WTC11 (cell line): ENCODE data around the gene POLR3GL. TPM values are rescaled to one million over a fixed set of nuclear protein-coding genes. Genes with fewer than 3 reads are reported as not detected.

Source experiments
- ATF1 ChIP-seq: sonication (generic); formaldehyde crosslinking; IDR thresholded peaks from 2 replicates; pipeline ENCODE4 v1.8.1; 2023; ENCODE audit warnings: mild to moderate bottlenecking, moderate library complexity, missing genetic modification reagents
- CREB1 ChIP-seq: sonication (generic); formaldehyde crosslinking; IDR thresholded peaks from 2 replicates; pipeline ENCODE4 v1.8.0; 2023; ENCODE audit warnings: mild to moderate bottlenecking, missing genetic modification reagents
- FOXP4 ChIP-seq: sonication (generic); formaldehyde crosslinking; IDR thresholded peaks from 2 replicates; pipeline ENCODE4 v1.8.0; 2022; ENCODE audit warnings: mild to moderate bottlenecking, missing genetic modification reagents
- GRHL2 ChIP-seq: fragments of 250-450 bp; sonication (Bioruptor Pico); IDR thresholded peaks from 2 replicates; pipeline ENCODE4 v1.8.0; 2022; ENCODE audit warnings: mild to moderate bottlenecking, moderate library complexity; ENCODE audit not compliant: insufficient replicate concordance, severe bottlenecking
- IRF1 ChIP-seq: sonication (generic); formaldehyde crosslinking; IDR thresholded peaks from 2 replicates; pipeline ENCODE4 v1.8.0; 2023; ENCODE audit warnings: missing genetic modification reagents
- KAT7 ChIP-seq: sonication (generic); formaldehyde crosslinking; IDR thresholded peaks from 2 replicates; pipeline ENCODE4 v1.8.1; 2023; ENCODE audit warnings: missing genetic modification reagents, mild to moderate bottlenecking, borderline replicate concordance
- MAX ChIP-seq: sonication (generic); formaldehyde crosslinking; IDR thresholded peaks from 2 replicates; pipeline ENCODE4 v1.8.0; 2022; ENCODE audit warnings: mild to moderate bottlenecking, missing genetic modification reagents
- MYBL2 ChIP-seq: sonication (generic); formaldehyde crosslinking; IDR thresholded peaks from 2 replicates; pipeline ENCODE4 v1.8.1; 2023; ENCODE audit warnings: mild to moderate bottlenecking, moderate library complexity, missing genetic modification reagents
- NFYB ChIP-seq: sonication (generic); formaldehyde crosslinking; conservative IDR thresholded peaks from 2 replicates; pipeline ENCODE4 v1.8.0; 2022; ENCODE audit warnings: low read depth, missing genetic modification reagents
- NR2C2 ChIP-seq: sonication (generic); formaldehyde crosslinking; IDR thresholded peaks from 2 replicates; pipeline ENCODE4 v1.8.0; 2022; ENCODE audit warnings: mild to moderate bottlenecking, missing genetic modification reagents
- PREB ChIP-seq: sonication (generic); formaldehyde crosslinking; IDR thresholded peaks from 2 replicates; pipeline ENCODE4 v1.8.1; 2022; ENCODE audit warnings: mild to moderate bottlenecking, missing genetic modification reagents, moderate library complexity, borderline replicate concordance
- PRRX2 ChIP-seq: fragments of 250-450 bp; sonication (Bioruptor Pico); IDR thresholded peaks from 2 replicates; pipeline ENCODE4 v1.8.0; 2021; ENCODE audit warnings: mild to moderate bottlenecking
- RELA ChIP-seq: sonication (generic); formaldehyde crosslinking; IDR thresholded peaks from 2 replicates; pipeline ENCODE4 v1.8.1; 2022; ENCODE audit warnings: missing genetic modification reagents, mild to moderate bottlenecking, borderline replicate concordance
- TEAD1 ChIP-seq: sonication (generic); formaldehyde crosslinking; IDR thresholded peaks from 2 replicates; pipeline ENCODE4 v1.8.0; 2022; ENCODE audit warnings: mild to moderate bottlenecking, missing genetic modification reagents
- ZNF232 ChIP-seq: sonication (generic); formaldehyde crosslinking; IDR thresholded peaks from 2 replicates; pipeline ENCODE4 v1.8.0; 2022; ENCODE audit warnings: mild to moderate bottlenecking, missing genetic modification reagents
- ZNF425 ChIP-seq: fragments of 250-450 bp; sonication (Bioruptor Pico); conservative IDR thresholded peaks from 2 replicates; pipeline ENCODE4 v1.9.0; 2021; ENCODE audit warnings: mild to moderate bottlenecking
- total RNA-seq: library from RNA; stranded (reverse); gene quantifications from 3 replicates; pipeline ENCODE4 v1.2.3, GENCODE V29; 2021
- TF ChIP-seq, protein P1 (sequence below): sonication (generic); formaldehyde crosslinking; IDR thresholded peaks from 2 replicates; pipeline ENCODE4 v1.8.0; 2022; ENCODE audit warnings: mild to moderate bottlenecking, missing genetic modification reagents
- TF ChIP-seq, protein P2 (sequence below): sonication (generic); formaldehyde crosslinking; IDR thresholded peaks from 2 replicates; pipeline ENCODE4 v1.8.1; 2023; ENCODE audit warnings: mild to moderate bottlenecking, moderate library complexity, missing genetic modification reagents
- TF ChIP-seq, protein P3 (sequence below): fragments of 250-450 bp; sonication (Bioruptor Pico); IDR thresholded peaks from 2 replicates; pipeline ENCODE4 v1.9.0; 2021; ENCODE audit warnings: mild to moderate bottlenecking
- TF ChIP-seq, protein P4 (sequence below): sonication (generic); formaldehyde crosslinking; IDR thresholded peaks from 2 replicates; pipeline ENCODE4 v1.8.0; 2023; ENCODE audit warnings: mild to moderate bottlenecking, missing genetic modification reagents
- TF ChIP-seq, protein P5 (sequence below): fragments of 250-450 bp; sonication (Bioruptor Pico); IDR thresholded peaks from 2 replicates; pipeline ENCODE4 v1.9.0; 2021; ENCODE audit warnings: mild to moderate bottlenecking

POLR3GL gene
- total RNA-seq, 1 experiment from 2014 or later: 3.8 TPM

- TF ChIP-seq, protein P1, sequence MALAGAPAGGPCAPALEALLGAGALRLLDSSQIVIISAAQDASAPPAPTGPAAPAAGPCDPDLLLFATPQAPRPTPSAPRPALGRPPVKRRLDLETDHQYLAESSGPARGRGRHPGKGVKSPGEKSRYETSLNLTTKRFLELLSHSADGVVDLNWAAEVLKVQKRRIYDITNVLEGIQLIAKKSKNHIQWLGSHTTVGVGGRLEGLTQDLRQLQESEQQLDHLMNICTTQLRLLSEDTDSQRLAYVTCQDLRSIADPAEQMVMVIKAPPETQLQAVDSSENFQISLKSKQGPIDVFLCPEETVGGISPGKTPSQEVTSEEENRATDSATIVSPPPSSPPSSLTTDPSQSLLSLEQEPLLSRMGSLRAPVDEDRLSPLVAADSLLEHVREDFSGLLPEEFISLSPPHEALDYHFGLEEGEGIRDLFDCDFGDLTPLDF (CRISPR knock-in tag): no peak
- TF ChIP-seq NR2C2 (peak; percentile 90), IRF1 (CRISPR knock-in tag) (no peak), MAX (CRISPR knock-in tag) (peak; percentile 84), MYBL2 (no peak), KAT7 (CRISPR knock-in tag) (no peak), CREB1 (CRISPR knock-in tag) (no peak), ZNF425 (no peak), NFYB (CRISPR knock-in tag) (peak; percentile 70), ZNF232 (CRISPR knock-in tag) (0 out of 2 replicates have a peak, but pooled peaks have one; percentile 58), ATF1 (0 out of 2 replicates have a peak, but pooled peaks have one; percentile 23), TEAD1 (CRISPR knock-in tag) (0 out of 2 replicates have a peak, but pooled peaks have one; percentile 55), PRRX2 (CRISPR knock-in tag) (no peak), PREB (CRISPR knock-in tag) (no peak), RELA (CRISPR knock-in tag) (no peak), GRHL2 (CRISPR knock-in tag) (no peak), FOXP4 (CRISPR knock-in tag) (no peak)
- TF ChIP-seq, protein P2, sequence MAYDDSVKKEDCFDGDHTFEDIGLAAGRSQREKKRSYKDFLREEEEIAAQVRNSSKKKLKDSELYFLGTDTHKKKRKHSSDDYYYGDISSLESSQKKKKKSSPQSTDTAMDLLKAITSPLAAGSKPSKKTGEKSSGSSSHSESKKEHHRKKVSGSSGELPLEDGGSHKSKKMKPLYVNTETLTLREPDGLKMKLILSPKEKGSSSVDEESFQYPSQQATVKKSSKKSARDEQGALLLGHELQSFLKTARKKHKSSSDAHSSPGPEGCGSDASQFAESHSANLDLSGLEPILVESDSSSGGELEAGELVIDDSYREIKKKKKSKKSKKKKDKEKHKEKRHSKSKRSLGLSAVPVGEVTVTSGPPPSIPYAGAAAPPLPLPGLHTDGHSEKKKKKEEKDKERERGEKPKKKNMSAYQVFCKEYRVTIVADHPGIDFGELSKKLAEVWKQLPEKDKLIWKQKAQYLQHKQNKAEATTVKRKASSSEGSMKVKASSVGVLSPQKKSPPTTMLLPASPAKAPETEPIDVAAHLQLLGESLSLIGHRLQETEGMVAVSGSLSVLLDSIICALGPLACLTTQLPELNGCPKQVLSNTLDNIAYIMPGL (CRISPR knock-in tag): peak; percentile 62
- TF ChIP-seq, protein P3, sequence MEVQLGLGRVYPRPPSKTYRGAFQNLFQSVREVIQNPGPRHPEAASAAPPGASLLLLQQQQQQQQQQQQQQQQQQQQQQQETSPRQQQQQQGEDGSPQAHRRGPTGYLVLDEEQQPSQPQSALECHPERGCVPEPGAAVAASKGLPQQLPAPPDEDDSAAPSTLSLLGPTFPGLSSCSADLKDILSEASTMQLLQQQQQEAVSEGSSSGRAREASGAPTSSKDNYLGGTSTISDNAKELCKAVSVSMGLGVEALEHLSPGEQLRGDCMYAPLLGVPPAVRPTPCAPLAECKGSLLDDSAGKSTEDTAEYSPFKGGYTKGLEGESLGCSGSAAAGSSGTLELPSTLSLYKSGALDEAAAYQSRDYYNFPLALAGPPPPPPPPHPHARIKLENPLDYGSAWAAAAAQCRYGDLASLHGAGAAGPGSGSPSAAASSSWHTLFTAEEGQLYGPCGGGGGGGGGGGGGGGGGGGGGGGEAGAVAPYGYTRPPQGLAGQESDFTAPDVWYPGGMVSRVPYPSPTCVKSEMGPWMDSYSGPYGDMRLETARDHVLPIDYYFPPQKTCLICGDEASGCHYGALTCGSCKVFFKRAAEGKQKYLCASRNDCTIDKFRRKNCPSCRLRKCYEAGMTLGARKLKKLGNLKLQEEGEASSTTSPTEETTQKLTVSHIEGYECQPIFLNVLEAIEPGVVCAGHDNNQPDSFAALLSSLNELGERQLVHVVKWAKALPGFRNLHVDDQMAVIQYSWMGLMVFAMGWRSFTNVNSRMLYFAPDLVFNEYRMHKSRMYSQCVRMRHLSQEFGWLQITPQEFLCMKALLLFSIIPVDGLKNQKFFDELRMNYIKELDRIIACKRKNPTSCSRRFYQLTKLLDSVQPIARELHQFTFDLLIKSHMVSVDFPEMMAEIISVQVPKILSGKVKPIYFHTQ (CRISPR knock-in tag): no peak
- TF ChIP-seq, protein P4, sequence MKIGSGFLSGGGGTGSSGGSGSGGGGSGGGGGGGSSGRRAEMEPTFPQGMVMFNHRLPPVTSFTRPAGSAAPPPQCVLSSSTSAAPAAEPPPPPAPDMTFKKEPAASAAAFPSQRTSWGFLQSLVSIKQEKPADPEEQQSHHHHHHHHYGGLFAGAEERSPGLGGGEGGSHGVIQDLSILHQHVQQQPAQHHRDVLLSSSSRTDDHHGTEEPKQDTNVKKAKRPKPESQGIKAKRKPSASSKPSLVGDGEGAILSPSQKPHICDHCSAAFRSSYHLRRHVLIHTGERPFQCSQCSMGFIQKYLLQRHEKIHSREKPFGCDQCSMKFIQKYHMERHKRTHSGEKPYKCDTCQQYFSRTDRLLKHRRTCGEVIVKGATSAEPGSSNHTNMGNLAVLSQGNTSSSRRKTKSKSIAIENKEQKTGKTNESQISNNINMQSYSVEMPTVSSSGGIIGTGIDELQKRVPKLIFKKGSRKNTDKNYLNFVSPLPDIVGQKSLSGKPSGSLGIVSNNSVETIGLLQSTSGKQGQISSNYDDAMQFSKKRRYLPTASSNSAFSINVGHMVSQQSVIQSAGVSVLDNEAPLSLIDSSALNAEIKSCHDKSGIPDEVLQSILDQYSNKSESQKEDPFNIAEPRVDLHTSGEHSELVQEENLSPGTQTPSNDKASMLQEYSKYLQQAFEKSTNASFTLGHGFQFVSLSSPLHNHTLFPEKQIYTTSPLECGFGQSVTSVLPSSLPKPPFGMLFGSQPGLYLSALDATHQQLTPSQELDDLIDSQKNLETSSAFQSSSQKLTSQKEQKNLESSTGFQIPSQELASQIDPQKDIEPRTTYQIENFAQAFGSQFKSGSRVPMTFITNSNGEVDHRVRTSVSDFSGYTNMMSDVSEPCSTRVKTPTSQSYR (CRISPR knock-in tag): no peak
- TF ChIP-seq, protein P5, sequence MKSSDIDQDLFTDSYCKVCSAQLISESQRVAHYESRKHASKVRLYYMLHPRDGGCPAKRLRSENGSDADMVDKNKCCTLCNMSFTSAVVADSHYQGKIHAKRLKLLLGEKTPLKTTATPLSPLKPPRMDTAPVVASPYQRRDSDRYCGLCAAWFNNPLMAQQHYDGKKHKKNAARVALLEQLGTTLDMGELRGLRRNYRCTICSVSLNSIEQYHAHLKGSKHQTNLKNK (CRISPR knock-in tag): no peak
Observed at GRCh38 chr1:145927063-145927886, 37.2 kb upstream of the POLR3GL start, which contains the start of gene RBM8A (continued).
